Germinal center (tissue), 1 donor: ENCODE results near the gene PALLD.

Source experiments
- DNase-seq: peaks from one replicate; pipeline ENCODE4 v3.0.0; 2012; ENCODE audit warnings: mixed read lengths, low spot score

PALLD gene

GRCh38 chr4:168592676-168593075, 95.8 kb downstream of the PALLD start:
- no peak for DNase-seq

GRCh38 chr4:168593399-168593798, 96.5 kb downstream of the PALLD start:
- DNase-seq = no peak

- no peak for DNase-seq
Observed at GRCh38 chr4:168594121-168594520, 97.3 kb downstream of the PALLD start.

- DNase-seq = no peak
Observed at GRCh38 chr4:168598191-168598590, 101.3 kb downstream of the PALLD start.

GRCh38 chr4:168600796-168601583, 104.1 kb downstream of the PALLD start:
- no peak for DNase-seq

- DNase-seq = no peak
Observed at GRCh38 chr4:168601899-168602298, 105.0 kb downstream of the PALLD start.

GRCh38 chr4:168604496-168605373, 107.9 kb downstream of the PALLD start:
- no peak for DNase-seq

GRCh38 chr4:168605411-168605810, 108.6 kb downstream of the PALLD start:
- DNase-seq = no peak

GRCh38 chr4:168607215-168607614, 110.4 kb downstream of the PALLD start:
- no peak for DNase-seq

GRCh38 chr4:168608771-168609170, 111.9 kb downstream of the PALLD start:
- no peak for DNase-seq

- DNase-seq = no peak
Observed at GRCh38 chr4:168609369-168609768, 112.5 kb downstream of the PALLD start.

- no peak for DNase-seq
Observed at GRCh38 chr4:168610911-168611530, 114.2 kb downstream of the PALLD start.

- no peak for DNase-seq
Observed at GRCh38 chr4:168612450-168613135, 115.7 kb downstream of the PALLD start.

GRCh38 chr4:168613869-168614268, 117.0 kb downstream of the PALLD start:
- no peak for DNase-seq

- DNase-seq = no peak
Observed at GRCh38 chr4:168614281-168615057, 117.6 kb downstream of the PALLD start.

GRCh38 chr4:168615294-168616065, 118.6 kb downstream of the PALLD start:
- no peak for DNase-seq

- DNase-seq = no peak
Observed at GRCh38 chr4:168618577-168619265, 121.9 kb downstream of the PALLD start.

GRCh38 chr4:168619266-168619631, 122.4 kb downstream of the PALLD start:
- DNase-seq = no peak

GRCh38 chr4:168621806-168622589, 125.1 kb downstream of the PALLD start:
- DNase-seq = no peak
